Right lobe of liver (tissue), 6 donors: ENCODE results near the gene POMT1. TPM values are rescaled to one million over a fixed set of nuclear protein-coding genes. Genes with fewer than 3 reads are reported as not detected.

Source experiments
- ATAC-seq, 4 donors: fragments of 200-7000 bp; cut with Tn5 transposase; one replicate each; pipeline ENCODE4 v1.9.1; 2020; ENCODE audit warnings: mild to moderate bottlenecking in 4 of 4, moderate library complexity in 4 of 4
- DNase-seq, 3 donors: peaks; one replicate each; pipeline ENCODE4 v3.0.0-alpha.2; 2020
- H3K27ac ChIP-seq, 3 donors: fragments of 200-600 bp; one replicate each; pipeline ENCODE4 v1.8.0; 2022
- H3K27me3 ChIP-seq, 2 donors: fragments of 200-600 bp; one replicate each; pipeline ENCODE4 v1.8.0; 2022
- H3K36me3 ChIP-seq, 4 donors: fragments of 200-600 bp; sonication (generic) in 1 of 4; one replicate each; pipeline versions ENCODE4 v1.5.1 to v1.8.0; 2017 to 2022; ENCODE audit warnings: control low read depth in 1 of 4
- H3K4me1 ChIP-seq, 4 donors: fragments of 200-600 bp; sonication (generic) in 1 of 4; one replicate each; pipeline versions ENCODE4 v1.5.1 to v1.8.0; 2017 to 2022; ENCODE audit warnings: control low read depth in 1 of 4
- H3K4me3 ChIP-seq, 3 donors: fragments of 200-600 bp; one replicate each; pipeline ENCODE4 v1.8.0; 2022
- H3K9me3 ChIP-seq, 4 donors: fragments of 200-600 bp; sonication (generic) in 1 of 4; one replicate each; pipeline versions ENCODE4 v1.5.1 to v1.8.0; 2017 to 2022; ENCODE audit warnings: control low read depth in 1 of 4
- CTCF ChIP-seq, 4 donors: fragments of 200-600 bp in 3 of 4; fragments of 450-650 bp in 1 of 4; IDR thresholded peaks; one replicate each; pipeline versions ENCODE4 v1.5.1 to v1.8.0; 2016 to 2022; ENCODE audit warnings: antibody characterized with exemption in 4 of 4, mild to moderate bottlenecking in 2 of 4
- POLR2A ChIP-seq: fragments of 450-650 bp; IDR thresholded peaks from one replicate; pipeline ENCODE4 v1.6.1; 2017; ENCODE audit warnings: antibody characterized with exemption, mild to moderate bottlenecking
- WGBS: methylation state at CpG from one replicate; pipeline ENCODE4 v1.1.6; 2018; ENCODE audit warnings: low coverage, low lambda C conversion rate; ENCODE audit not compliant: insufficient coverage; ENCODE audit errors: missing lambda C conversion rate; 5-methylcytosine and 5-hydroxymethylcytosine counted together
- intact Hi-C, 2 donors: fragments of 100-400 bp; cut with DNase I; formaldehyde crosslinking; loops; one replicate each; pipeline versions ENCODE4 v1.11.2 to v1.14.1; 2022
- total RNA-seq, 6 experiments: library from RNA; depleted of rRNA in 2 of 6; stranded (reverse); fragments of >200 nt in 2 of 6; fragmentation: NEBNext Ultra II Directional in 3 of 6; extraction: Animal tissue kit (Norgen Biotek cat#: 25700) in 3 of 6; gene quantifications; one replicate each; pipeline versions ENCODE4 v1.1.0 to v1.2.4, GENCODE V29; 2016 to 2023
- donor health status: DM: no; HTN: yes; CAD: no.
- donor health status: DM: no; HTN: no; CAD: no.
- donor health status: DM: no; HTN: no; CAD: no.
- donor health status: DM: no; HTN: yes; CAD: no.
- donor health status: DM: no; HTN: yes; CAD: no.

The POMT1 gene
- total RNA-seq, 6 experiments from 2014 or later, result 14.3 to 17.7 (median 15.7) TPM

DNA sequence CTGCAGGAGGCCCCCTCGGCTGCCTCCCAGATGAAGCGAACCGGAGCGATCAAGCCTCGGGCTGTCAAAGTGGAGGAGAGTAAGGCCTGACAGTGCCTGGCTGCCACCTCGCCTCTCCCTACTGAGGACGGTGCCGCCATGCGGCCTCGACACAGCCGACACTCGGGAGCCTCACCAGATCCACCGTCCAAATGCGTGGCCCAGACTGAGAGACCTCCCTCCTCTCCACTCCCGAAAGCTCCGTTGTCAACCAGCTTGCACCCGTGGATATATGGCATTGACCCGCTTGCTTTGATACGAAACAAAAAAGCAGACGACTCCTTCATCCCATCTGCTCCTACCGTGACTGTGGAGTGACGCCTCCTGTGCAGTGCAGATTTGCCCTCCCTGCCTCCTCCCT, 6.9 kb upstream of the POMT1 start:
- H3K27me3 ChIP-seq, result no peaks in the 10 kb centered on the region
- no peak overlapping the region for H3K4me3 ChIP-seq
- no peak for ATAC-seq
- H3K4me1 ChIP-seq, result no peaks in the 10 kb centered on the region
- no peak for DNase-seq
- TF ChIP-seq CTCF (IDR thresholded peaks at IDR 0.05), result no peak
- TF ChIP-seq POLR2A, result no peak
- 75% methylated on average over 3 of the region's 22 CpGs for WGBS
- no peaks in the 10 kb centered on the region for H3K9me3 ChIP-seq
- H3K27ac ChIP-seq, result no peak overlapping the region
- intact Hi-C loops, result no loop called here
- H3K36me3 ChIP-seq, result peaks cover 0 to 74% (median 45%) of the 10 kb centered on the region in 4 donors

DNA sequence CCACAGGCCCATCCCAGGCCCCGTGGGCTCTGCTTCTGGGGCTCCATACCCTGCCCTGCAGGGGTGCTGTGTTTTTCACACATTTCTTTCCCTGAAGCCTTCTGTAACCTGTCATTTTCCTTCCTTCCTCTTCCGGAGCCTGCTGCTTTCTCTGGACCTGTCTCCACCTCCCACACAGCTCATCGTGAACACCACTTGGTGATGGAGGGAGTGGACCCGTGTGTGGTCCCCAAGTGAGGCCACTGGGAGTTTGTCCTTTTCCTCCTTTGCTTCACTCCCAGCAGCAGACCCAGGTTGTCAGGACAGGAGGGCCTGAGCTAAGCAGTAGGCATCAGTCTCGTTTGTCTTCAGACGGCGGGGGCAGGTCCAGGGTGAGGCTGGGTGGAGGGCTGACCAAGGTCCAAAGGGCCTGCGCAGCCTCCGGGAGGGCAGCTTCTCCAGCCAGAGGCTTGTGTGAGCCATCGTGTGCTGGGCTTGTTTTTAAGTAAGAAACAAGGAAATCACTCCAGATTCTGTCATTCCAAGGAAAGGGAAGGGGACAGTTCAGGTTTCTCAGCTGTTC, 5.8 kb upstream of the POMT1 start:
- H3K36me3 ChIP-seq, result peaks cover 0 to 62% (median 36%) of the 10 kb centered on the region in 4 donors
- H3K27ac ChIP-seq, result no peak overlapping the region
- intact Hi-C loops, result no loop called here
- DNase-seq (no peak), ATAC-seq (peak in 2 of 4 donors; percentile 19 to 53)
- no peak for TF ChIP-seq CTCF (IDR thresholded peaks at IDR 0.05)
- TF ChIP-seq POLR2A, result no peak
- no peaks in the 10 kb centered on the region for H3K27me3 ChIP-seq
- H3K4me3 ChIP-seq, result no peak overlapping the region
- no peaks in the 10 kb centered on the region for H3K9me3 ChIP-seq
- no peaks in the 10 kb centered on the region for H3K4me1 ChIP-seq
- WGBS, result 65% methylated on average over 4 of the region's 10 CpGs

- TF ChIP-seq POLR2A, result no peak
- TF ChIP-seq CTCF (IDR thresholded peaks at IDR 0.05), result no peak
- Histone ChIP-seq H3K4me3 (no peak overlapping the region), H3K27me3 (no peaks in the 10 kb centered on the region), H3K36me3 (peaks cover 0 to 40% (median 22%) of the 10 kb centered on the region in 4 donors), H3K27ac (no peak overlapping the region), H3K4me1 (peaks cover 0 to 12% (median 4%) of the 10 kb centered on the region in 4 donors), H3K9me3 (no peaks in the 10 kb centered on the region)
- intact Hi-C loops, result no loop called here
- ATAC-seq, result no peak
- DNase-seq, result no peak
- WGBS, result no CpG with 5 or more reads among the region's 7 CpGs
Measured at GRCh38 chr9:131499254-131499767, 3.4 kb upstream of the POMT1 start.

GRCh38 chr9:131500377-131500776, 2.3 kb upstream of the POMT1 start:
- Histone ChIP-seq H3K4me3 (no peak overlapping the region), H3K9me3 (no peaks in the 10 kb centered on the region), H3K36me3 (peaks cover 0 to 29% (median 15%) of the 10 kb centered on the region in 4 donors), H3K27ac (no peak overlapping the region), H3K4me1 (peaks cover 0 to 13% (median 4%) of the 10 kb centered on the region in 4 donors), H3K27me3 (no peaks in the 10 kb centered on the region)
- 65% methylated on average over 11 of the region's 12 CpGs for WGBS
- intact Hi-C loops, result no loop called here
- DNase-seq (no peak), ATAC-seq (no peak)
- TF ChIP-seq CTCF (IDR thresholded peaks at IDR 0.05) (no peak), POLR2A (no peak)
